ENCODE data around the gene CCDC78.
"Not testable (repeated sequence)": the region's sequence is repeated elsewhere in the genome, so short reads cannot be mapped to it uniquely, and the experiment has no call there.

Gene CCDC78

GRCh38 chr16:760545-761343 is 34.5 kb upstream of the CCDC78 start, which contains the start of gene MSLN:
Gene MSLN, plus strand, starts transcription at chr16:760734. Its CDS starts 1,947 bp downstream, at chr16:762681.
- FAIRE-seq = no peak

- no peak for FAIRE-seq
These were observed 33.8 kb upstream of the CCDC78 start for GRCh38 chr16:760065-760464.

GRCh38 chr16:759110-759910 is 33.1 kb upstream of the CCDC78 start:
- FAIRE-seq = no peak

GRCh38 chr16:756428-756827 is 30.2 kb upstream of the CCDC78 start:
- FAIRE-seq = no peak

GRCh38 chr16:754656-755055 is 28.4 kb upstream of the CCDC78 start:
- no peak for FAIRE-seq

- not testable (repeated sequence) for FAIRE-seq
These were observed 27.9 kb upstream of the CCDC78 start for GRCh38 chr16:754121-754607.

GRCh38 chr16:752007-752312 is 25.7 kb upstream of the CCDC78 start:
- FAIRE-seq = no peak

- FAIRE-seq = no peak
These were observed 25.1 kb upstream of the CCDC78 start for GRCh38 chr16:751152-752006.

- no peak for FAIRE-seq
These were observed 24.2 kb upstream of the CCDC78 start for GRCh38 chr16:750485-750884.

- no peak for FAIRE-seq
These were observed 22.8 kb upstream of the CCDC78 start for GRCh38 chr16:749010-749409.

GRCh38 chr16:747978-748746 is 21.9 kb upstream of the CCDC78 start:
- no peak for FAIRE-seq

- FAIRE-seq = no peak
These were observed 20.4 kb upstream of the CCDC78 start for GRCh38 chr16:746637-747036.

- no peak for FAIRE-seq
These were observed 19.5 kb upstream of the CCDC78 start for GRCh38 chr16:745739-746138.

- no peak for FAIRE-seq
These were observed 17.7 kb upstream of the CCDC78 start for GRCh38 chr16:743794-744500.

- not testable (repeated sequence) for FAIRE-seq
These were observed 16.7 kb upstream of the CCDC78 start for GRCh38 chr16:742894-743293.

- FAIRE-seq = no peak
These were observed 15.9 kb upstream of the CCDC78 start for GRCh38 chr16:741986-742629.

GRCh38 chr16:740764-741505 is 14.7 kb upstream of the CCDC78 start, which contains the start of gene CIAO3:
Gene CIAO3, minus strand, starts transcription at chr16:740997. Its CDS starts 12 bp downstream, at chr16:740985.
- no peak for FAIRE-seq

GRCh38 chr16:740459-740763 is 14.2 kb upstream of the CCDC78 start:
- FAIRE-seq = no peak

- no peak for FAIRE-seq
These were observed 13.6 kb upstream of the CCDC78 start for GRCh38 chr16:739560-740458.

Data from endometrium (tissue), 2 donors.